HG02678 (cell line): ENCODE measurements around the gene FAXDC2.

Source experiments
- ATAC-seq: cut with Tn5 transposase; IDR thresholded peaks from one replicate; pipeline ENCODE4 v1.9.1; 2021; ENCODE audit warnings: mild to moderate bottlenecking, moderate library complexity; ENCODE audit not compliant: unreplicated experiment

Gene FAXDC2, protein sequence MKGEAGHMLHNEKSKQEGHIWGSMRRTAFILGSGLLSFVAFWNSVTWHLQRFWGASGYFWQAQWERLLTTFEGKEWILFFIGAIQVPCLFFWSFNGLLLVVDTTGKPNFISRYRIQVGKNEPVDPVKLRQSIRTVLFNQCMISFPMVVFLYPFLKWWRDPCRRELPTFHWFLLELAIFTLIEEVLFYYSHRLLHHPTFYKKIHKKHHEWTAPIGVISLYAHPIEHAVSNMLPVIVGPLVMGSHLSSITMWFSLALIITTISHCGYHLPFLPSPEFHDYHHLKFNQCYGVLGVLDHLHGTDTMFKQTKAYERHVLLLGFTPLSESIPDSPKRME

DNA sequence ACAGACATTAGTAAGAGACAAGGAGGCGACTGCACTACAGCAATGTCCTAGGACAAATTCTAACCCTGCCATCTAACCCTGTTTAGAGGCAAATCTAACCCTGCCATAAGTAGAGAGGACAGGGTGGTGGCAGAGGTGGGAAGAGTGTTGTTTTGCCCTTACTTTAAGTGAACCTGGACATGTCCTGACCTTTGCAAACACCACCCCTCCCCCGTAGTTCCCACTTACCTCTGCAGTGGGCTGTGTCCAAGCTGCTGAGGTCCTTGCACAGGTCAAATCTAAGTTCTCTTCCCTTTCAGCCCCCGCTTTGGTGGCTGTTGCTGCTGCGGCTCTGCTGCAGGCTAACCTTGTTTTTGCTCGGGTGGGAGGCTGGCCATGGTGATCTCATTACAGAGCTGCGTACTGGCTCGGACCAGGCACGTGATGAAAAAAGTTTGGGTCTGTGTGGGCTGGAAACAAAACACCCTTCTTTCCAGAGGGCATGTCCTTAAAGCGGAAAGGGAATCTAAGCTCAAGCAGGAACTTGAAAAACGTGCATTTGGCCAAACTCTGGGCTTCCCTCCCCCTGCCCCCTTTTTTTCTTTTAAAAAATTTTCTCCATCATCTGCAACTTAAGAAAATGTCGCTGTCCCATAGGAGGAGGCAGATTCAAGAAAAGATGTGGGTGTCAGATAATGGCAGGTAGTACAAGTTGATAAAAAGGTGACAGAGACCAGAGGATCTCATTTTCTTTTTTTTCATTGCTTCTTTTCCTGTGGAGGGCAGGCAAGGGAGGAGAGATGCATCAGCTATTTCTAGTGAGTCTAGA, at the start of gene FAXDC2:
TSS of gene FAXDC2 (minus strand) at position 349 of the 808 bp plus-strand sequence. CDS start 12,425 bp downstream, outside the sequence.
- ATAC-seq, result no peak

DNA sequence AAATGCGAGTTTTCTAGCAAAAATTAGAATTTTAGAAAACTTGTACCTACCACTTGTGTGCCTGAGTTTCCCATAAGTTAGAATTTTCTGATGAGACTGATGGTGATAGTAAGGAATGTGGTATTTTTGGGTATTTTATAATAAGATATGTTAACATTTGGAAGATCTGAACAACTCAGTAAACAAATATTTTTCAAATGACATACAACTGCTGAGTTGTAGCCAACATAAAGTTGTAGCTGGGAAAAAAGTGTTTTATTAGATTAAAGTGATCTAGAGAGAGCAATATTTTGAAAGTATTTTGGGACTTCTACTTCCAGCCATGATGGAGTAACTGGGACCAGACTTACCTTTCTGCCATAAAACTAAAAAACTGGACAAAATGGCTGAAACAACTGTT, 49.7 kb upstream of the FAXDC2 start:
- ATAC-seq, result no peak

DNA sequence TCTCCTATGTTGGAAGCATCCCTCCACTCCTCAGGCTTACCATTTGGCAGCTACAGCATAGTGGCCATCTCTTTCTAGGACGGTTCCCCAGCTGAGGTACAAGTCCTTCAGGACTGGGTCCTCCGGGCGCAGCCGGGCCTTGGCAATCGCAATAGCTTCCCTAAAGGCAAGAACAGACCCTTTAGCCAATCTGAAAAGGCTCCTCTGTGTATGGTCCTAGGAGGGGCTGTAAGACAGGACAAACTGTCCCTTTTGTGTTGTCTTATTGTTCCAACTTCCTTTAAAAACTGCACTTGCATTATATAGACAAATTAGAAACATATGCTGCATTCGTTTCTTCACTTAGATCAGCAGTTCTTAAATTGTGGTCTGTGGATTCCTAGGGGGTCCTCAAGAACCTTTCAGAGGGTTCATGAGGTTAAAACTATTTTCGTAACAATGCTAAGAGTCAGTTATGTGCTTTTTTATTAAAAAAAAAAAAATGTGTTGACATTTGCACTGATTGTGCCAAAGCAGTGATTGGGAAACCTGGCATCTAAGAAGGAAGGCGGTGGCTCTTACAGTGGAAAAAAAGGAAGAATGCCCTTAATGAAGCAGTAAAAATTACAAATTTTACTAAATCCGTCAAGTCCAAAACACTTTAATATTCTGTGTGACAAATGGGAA, 48.9 kb upstream of the FAXDC2 start:
- ATAC-seq, result no peak

DNA sequence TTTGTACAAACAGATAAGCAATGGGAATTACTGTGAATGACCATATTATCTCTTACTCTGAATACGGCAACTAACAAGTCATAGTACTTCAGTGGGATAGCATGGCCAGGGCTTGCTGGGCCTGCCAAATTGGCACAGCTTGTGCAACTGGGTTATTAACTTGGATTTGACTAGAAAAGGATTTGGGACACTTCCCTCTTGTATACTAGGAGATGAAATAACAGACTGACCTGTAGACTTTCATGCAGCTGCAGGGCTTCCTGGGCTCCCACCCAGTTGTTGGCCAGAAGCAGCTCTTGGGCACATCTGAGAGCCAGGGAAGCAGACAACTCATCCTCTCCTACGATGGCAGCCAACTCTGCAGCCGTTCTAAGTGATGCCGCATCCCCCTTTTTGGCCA, 47.8 kb upstream of the FAXDC2 start:
- ATAC-seq, result no peak

DNA sequence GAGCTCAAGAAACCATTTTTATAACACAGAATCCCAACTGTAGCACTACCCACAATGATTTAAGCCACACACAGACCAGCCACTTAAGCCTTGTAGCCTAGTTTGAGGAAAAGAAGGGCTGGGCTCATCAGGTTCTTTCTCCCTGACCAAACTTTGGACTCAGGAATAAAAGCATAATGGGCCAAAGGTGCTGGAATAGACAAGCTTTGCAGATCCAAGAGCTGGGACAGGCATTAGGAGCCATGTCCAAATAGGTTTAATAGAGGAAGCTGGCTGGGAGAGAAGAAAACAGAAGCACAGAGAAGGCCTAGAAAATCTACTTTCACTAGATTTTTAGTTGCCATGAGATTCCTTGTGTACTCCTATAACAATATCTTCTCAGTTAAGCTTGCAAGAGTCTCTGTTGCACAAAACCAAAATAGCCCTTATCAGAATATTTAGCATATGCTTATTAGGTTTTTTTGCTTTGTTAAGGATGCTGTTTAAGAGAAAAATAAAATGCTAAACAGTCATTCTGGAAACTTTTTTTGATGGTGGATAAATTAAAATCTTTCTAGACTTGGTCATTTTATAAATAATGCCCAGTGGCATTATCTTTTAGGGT, 46.3 kb upstream of the FAXDC2 start:
- no peak for ATAC-seq

DNA sequence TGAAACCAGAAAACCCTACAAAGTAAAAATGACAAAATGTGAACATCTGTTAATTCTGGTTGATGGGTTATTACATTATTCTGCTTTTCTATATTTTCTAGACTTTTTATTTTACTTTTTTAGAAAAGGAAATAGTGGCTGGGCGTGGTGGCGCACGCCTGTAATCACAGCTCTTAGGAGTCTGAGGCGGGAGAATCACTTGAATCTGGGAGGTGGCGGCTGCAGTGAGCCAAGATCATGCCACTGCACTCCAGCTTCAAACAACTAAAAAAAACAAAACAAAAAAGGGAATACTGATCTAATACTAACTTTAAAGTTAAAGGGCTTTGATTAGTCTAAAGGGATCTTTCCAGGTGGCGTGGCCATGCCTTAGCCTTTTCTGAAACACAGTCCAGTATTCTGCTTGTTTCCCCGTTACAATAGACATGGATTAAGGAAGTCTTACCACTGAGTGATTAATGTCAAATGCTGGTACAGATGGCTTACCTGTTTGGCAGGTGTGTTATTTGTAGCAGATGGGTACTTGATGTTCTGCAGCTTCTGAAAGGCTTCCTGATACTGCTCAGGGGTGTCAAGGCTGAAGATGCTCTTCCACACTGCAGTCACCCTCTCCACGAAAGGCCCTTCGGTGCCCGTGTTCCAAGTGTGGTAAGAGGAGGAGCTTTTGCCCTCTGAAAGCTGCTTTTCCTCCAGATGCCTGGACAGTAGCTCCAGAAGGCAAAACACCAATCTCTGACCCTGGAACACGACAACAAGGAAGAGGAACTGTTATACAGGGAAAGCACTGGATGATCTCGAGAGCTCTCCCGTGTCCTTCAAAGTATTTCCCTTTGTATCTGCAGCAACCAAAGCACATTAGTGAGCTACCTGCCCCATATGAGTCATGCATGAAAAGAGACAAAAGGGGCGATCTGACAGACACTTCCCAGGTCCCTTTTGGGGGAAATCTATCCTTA, 45.5 kb upstream of the FAXDC2 start:
- ATAC-seq, result no peak

DNA sequence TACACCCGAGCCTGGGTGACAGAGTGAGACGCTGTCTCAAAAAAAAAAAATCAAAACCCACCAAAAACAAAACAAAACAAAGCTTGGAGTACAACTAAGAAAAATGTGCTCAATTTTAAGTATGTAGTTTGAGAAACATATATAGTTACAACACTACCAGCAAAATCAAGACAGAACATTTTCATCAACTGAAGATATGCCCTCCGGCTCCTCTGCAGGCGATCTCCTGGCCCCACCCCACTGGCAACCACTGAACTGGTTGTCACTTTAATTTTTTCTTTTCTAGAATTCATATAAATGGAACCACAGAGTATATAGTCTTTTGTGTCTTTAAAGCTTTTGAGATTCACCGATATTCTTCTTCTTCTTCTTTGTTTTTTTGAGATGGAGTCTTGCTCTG, 43.0 kb upstream of the FAXDC2 start:
- no peak for ATAC-seq

DNA sequence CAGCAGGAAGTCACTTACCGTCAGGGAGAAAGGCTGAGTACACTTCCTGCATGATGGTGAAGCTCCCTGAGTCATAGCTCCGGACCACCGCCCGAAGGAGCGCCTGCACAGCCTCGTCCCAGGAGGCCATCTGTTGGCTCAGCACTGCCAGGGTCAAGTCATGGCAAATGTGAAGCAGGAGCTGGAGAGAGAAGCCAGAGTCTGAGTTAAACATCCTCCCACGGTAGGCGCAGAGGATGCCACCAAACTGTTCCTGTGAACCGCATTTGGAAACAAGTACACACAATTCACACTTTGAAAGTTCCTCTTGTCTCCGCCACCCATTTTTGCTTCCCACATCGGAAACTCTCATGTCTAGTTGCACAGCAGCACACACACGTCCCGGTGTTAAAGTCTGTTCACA, 42.0 kb upstream of the FAXDC2 start:
- ATAC-seq, result no peak

DNA sequence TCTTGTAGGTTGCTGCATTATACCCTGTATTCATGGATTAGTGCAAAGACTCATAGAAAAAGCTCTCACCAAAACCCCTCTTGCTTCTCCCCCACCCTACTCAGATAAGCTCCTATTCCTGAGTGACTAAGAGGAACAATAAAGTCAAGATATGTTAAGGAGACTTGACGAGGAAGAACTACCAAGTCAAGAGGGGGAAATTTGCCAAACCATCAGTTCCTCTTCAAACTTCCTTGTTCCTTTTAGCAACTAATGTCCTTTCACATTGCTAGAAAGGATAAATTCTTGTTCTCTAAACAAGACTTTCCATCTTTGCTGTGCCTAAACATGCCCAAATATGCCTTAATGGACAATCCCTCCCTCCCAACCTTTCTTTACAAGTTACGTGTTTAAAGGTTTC, 35.0 kb upstream of the FAXDC2 start:
- no peak for ATAC-seq

DNA sequence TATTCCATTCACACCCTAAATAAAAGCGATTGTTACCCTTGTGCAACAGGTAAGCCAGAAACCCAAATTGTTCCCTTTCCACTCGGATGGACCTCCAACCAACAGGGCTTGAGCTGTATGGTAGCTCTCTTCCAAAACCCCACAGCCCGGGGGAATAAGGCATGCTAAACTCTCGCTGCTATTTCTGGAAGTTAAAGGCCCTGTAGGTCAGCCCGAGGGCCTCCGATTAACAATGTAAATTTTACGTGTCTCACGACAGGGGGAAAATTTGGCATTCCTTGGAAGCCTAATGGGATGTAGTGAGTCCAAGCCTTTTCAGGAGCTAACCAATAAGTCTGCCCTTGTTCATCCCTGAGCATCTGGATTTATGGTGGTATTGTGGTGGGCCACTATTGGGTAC, 34.0 kb upstream of the FAXDC2 start:
- no peak for ATAC-seq

DNA sequence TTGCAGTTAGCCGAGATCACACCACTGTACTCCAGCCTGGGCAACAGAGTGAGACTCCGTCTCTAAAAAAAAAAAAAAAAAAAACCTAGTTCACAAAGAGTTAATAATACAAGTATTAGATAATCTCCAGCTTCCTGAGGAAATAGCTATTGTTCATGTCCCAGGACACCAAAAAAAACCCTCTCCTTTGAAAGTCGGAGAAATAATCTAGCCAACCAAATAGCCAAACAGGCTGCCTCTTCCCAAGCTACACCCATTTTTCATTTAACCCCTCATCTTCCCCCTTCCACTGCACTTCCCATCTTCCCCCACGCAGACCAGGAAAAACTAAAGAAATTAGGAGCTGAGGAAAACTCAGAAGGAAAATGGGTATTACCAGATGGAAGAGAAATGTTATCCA, 31.6 kb upstream of the FAXDC2 start:
- ATAC-seq, result no peak

DNA sequence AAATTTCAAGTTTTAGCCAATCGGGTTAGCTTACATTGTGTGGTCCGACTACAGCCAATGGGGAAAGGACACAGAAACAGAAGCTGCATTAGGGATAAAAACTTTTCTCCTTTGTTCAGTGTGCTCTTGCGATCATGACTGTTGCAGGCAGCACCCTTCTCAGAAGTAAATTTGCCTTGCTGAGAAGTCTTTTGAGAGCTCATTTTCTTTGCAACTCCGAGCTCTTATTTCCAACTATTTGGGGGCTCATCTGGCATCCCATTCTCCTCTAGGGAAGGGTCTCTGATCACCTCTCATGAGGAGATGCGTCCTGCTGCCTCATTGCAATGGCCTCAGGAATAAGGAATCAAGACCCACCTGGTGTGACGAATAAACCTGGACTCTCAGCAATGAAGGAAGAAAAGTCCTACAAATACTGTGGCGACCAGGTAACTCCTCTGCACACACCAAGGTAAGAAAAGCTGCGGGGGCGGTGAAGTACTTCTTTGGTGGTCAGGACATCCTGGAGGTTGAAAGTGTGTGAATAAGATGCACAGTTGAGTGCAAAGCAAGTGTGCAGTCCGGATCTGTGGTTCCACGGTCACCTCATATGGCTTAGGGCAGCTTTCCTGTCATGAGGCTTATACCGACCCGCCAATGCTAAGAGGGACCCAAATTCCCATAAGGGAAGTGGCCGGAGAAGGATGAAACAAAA, 28.4 kb upstream of the FAXDC2 start:
- no peak for ATAC-seq

DNA sequence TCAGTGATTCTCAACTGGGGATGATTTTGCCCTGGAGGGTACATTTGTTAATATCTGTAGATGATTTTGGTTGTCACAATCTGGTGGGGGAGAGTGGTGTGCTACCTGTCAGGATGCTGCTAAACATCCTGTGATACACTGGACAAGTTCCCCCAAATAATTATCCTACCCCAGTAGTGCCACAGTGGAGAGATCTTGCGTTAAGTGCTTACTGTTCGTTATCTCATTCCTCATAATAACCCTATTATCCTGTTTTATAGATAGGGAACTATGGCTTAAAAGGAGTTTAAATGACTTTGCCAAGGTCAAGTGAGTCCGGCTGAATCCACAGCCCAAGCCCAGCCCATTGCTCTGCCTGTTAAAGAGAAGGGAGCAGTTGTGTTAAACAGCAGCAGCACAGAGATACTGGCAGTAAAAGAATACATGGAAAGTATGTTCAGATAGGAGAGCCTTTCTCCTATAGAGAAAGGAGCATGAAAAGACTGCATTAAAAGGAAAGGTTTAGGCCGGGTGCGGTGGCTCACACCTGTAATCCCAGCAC, 23.5 kb upstream of the FAXDC2 start:
- no peak for ATAC-seq

DNA sequence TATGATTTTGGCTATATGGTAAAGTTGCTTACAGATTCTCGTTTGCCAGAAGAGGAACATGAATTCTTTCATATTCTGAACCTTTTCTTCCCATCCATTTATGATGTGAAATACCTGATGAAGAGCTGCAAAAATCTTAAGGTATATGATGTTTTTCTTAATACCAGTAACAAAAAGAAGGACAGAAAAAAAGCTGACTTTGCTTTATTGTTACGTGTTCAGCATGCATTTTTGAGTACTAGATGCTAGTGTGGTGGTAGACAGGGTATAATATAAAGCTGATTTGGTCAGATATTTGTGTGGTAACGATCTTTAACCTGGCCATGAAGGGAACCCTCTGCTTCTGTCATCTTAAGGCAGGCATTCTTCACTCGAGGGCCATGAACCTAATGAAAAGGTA, 21.3 kb upstream of the FAXDC2 start:
- no peak for ATAC-seq

DNA sequence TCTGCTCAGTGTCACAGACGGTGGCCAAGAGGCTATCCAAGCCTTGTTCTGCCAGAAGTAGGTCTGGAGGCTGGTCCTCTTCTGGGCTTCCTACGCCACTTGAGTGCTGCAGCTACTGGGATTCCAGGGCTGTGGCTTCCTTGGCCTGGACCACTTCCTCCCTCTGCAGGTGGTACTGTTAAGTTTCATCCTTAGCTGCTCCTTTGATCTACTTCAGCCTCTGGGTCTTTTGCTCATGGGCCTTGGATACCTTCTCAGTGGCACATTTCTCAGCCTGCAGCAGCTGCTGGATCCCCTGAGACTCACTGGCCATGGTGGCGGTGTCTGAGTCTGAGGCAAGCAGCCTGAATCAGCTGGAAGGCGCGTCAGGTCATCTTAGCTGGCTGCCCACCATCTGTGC, 18.3 kb upstream of the FAXDC2 start:
- ATAC-seq, result no peak

DNA sequence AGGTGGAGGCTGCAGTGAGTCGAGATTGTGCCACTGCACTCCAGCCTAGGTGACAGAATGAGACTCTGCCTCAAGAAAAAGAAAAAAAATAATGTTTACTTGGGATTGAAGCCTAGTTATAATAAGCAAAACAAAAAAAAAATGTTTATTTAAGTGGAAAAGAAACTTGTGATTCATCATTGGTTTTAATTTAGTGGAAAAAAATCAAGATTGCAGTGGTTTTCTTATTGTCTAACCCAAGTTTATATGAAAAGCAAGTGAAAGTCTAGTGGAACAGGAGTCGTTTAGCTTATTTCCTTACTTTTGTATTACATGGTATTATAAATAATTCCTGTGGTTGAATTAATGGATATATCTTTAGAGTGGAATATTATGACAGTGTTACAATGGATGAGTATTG, 16.4 kb upstream of the FAXDC2 start:
- no peak for ATAC-seq

DNA sequence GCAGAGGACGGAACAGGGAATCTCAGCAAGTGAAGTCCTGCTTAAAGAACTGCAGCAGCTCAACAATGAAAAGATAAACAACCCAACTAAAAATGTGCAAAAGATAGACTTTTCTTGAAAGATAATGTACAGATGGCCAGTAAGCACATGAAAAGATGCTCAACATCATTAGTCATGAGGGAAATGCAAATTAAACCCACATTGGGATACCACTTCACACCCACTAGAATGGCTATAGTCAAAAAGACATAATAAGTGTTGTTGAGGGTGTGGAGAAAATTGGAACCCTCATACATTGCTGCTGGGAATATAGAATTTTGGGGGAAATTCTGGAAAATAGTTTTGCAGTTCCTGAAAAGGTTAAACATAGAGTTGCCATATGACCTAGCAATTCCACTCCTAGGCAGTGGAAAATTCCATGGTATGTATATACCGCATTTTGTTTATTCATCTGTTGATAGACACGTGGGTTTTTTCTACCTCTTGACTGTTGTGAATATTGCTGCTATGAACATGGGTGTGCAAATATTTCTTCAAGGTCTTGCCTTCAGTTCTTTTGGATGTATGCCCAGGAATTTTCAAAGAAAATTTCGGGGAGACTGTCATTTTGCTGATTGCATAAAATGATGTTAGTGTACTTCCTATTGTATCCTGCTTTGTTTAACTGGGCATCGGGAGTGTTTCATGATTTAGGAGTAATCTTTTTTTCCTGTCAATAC, 15.2 kb upstream of the FAXDC2 start:
- no peak for ATAC-seq

DNA sequence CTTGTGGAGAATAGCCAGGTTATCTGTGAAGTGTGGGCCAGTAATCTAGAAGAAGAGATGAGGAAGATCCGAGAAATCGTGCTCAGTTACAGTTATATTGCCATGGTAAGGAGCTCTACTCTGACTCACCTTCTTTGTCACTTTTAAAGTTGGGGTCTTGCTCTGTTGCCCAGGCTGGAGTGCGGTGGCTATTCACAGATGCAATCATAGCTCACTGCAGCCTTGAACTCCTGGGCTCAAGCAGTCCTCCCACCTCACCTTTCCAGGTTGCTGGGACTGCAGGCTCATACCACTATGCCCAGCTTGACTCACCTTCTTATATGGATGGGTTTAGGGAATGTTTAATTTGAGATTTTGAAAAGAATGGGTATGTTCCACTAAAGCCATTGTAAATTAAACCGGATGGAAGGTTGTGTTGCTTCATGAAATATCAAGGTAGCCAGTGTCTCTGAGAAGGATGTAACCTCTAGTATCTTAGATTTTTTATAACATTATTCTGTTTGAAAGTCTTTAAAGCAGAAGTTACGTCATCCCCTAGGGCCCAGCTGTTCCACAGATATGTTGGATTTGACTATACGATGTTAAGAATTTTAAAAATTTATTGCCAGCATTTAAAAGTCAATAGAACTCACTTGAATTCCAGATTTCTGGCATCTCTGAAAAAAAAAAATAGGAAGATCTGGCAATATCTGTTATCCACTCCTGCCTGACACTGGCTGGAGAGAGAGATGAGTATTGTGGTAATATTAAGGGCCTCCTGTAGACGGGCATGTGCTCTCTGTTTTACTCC, 13.1 kb upstream of the FAXDC2 start:
- ATAC-seq, result no peak
